Lower leg skin (tissue), 4 donors: ENCODE measurements around the gene PAPOLB. TPM values are rescaled to one million over a fixed set of nuclear protein-coding genes. Genes with fewer than 3 reads are reported as not detected.
A peak's percentile ranks its signal among the peaks of the same experiment; 100 is the strongest.

Experiments
- DNase-seq, 2 donors: peaks; one replicate each; pipeline ENCODE4 v3.0.0-alpha.2; 2019; ENCODE audit warnings: low spot score in 2 of 2
- H3K4me3 ChIP-seq: fragments of 200-600 bp; sonication (generic); 2 replicates; pipeline ENCODE4 v1.5.1; 2017; ENCODE audit warnings: mild to moderate bottlenecking, low read depth; ENCODE audit not compliant: poor library complexity, severe bottlenecking
- POLR2A ChIP-seq, 2 donors: fragments of 450-650 bp; IDR thresholded peaks; one replicate each; pipeline ENCODE4 v1.6.1; 2016 to 2017; ENCODE audit warnings: antibody characterized with exemption in 2 of 2, mild to moderate bottlenecking in 1 of 2, moderate library complexity in 1 of 2
- WGBS, 2 donors: methylation state at CpG; one replicate each; pipeline ENCODE4 v1.1.5; 2018; 5-methylcytosine and 5-hydroxymethylcytosine counted together
- intact Hi-C: fragments of 100-400 bp; cut with DNase I; formaldehyde crosslinking; loops from one replicate; pipeline ENCODE4 v1.15.0; 2023; ENCODE audit warnings: low total_unique reads
- total RNA-seq, 4 donors: library from RNA; depleted of rRNA; stranded (reverse); fragments of >200 nt; gene quantifications; one replicate each; pipeline ENCODE4 v1.1.0, GENCODE V29; 2016
- TF ChIP-seq, protein P1 (sequence below), 3 donors: fragments of 450-650 bp; IDR thresholded peaks; one replicate each; pipeline ENCODE4 v1.5.1; 2016; ENCODE audit warnings: antibody characterized with exemption in 3 of 3, mild to moderate bottlenecking in 3 of 3, moderate library complexity in 2 of 3

PAPOLB gene
- total RNA-seq, 4 donors from 2014 or later: 0.08 TPM; not detected in 3

DNA sequence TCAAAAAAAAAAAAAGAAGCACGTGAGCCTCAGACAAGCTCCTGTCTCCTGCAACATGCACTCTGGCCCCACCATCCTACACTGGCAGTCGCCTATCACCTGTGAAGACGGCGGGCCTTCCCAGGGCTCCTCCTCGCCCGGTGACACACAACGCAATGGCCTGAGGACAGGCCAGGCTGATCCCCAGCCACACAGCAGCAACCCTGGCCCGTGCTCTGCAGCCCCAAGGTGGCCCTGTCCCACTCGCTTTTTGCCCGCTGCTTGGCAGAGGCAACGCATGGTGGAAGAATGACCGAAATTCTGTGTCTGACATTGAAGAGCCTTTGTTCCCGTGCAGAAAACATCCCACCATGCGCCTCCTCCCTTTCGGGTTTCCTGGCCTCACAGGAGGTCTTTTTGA, 13.6 kb upstream of the PAPOLB start:
- TF ChIP-seq, protein P1, sequence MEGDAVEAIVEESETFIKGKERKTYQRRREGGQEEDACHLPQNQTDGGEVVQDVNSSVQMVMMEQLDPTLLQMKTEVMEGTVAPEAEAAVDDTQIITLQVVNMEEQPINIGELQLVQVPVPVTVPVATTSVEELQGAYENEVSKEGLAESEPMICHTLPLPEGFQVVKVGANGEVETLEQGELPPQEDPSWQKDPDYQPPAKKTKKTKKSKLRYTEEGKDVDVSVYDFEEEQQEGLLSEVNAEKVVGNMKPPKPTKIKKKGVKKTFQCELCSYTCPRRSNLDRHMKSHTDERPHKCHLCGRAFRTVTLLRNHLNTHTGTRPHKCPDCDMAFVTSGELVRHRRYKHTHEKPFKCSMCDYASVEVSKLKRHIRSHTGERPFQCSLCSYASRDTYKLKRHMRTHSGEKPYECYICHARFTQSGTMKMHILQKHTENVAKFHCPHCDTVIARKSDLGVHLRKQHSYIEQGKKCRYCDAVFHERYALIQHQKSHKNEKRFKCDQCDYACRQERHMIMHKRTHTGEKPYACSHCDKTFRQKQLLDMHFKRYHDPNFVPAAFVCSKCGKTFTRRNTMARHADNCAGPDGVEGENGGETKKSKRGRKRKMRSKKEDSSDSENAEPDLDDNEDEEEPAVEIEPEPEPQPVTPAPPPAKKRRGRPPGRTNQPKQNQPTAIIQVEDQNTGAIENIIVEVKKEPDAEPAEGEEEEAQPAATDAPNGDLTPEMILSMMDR (IDR thresholded peaks at IDR 0.05): no peak
- TF ChIP-seq POLR2A (IDR thresholded peaks at IDR 0.05): no peak
- 95 to 98% methylated on average over 15 of the region's 15 CpGs for WGBS, 2 donors

DNA sequence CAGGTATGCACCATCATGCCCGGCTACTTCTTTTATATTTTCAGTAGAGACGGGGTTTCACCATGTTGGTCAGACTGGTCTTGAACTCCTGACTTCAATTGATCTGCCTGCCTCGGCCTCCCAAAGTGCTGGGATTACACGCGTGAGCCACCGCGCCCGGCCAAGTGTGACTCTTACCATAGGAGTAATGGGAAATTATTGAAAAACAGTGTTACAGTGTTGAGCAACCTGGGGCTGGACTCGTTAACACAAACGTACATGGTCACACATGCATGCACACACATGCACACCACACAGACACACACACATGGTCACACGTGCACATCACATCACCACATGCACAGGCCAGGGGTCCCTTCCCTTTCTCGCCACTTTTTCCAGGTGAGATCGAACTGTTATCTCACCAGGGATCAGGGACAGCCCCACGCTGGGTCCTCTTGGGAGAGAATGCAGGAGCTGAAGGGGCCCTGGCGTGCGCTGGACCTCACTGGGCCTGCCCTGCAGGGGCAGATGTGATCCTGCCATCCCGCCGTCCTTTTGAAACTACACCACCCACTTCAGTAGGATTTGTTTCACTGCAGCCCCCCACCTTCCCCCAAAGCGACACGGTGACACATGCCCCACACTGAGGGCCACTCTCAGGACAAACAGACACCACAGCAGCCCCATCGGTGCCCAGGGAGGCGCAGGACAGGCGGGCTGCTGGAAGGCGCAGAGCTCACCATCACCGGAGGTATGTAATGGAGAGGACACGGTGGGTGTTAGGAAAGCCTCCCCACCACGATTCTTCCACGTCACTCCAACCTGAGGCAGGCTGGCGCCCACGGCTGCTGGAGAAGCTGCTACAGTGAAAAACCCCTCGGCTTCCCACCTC, 11.5 kb upstream of the PAPOLB start:
- no peak overlapping the region for H3K4me3 ChIP-seq
- no peak for DNase-seq
- no peak for TF ChIP-seq POLR2A (IDR thresholded peaks at IDR 0.05)
- TF ChIP-seq, protein P1 (IDR thresholded peaks at IDR 0.05): no peak
- WGBS, 2 donors: 87 to 90% methylated on average over 31 of the region's 31 CpGs
- intact Hi-C loops: no loop called here

More for the DNA sequence above, 13.6 kb upstream of the PAPOLB start:
- no peak for DNase-seq
- H3K4me3 ChIP-seq: no peak overlapping the region
- intact Hi-C loops: no loop called here

DNA sequence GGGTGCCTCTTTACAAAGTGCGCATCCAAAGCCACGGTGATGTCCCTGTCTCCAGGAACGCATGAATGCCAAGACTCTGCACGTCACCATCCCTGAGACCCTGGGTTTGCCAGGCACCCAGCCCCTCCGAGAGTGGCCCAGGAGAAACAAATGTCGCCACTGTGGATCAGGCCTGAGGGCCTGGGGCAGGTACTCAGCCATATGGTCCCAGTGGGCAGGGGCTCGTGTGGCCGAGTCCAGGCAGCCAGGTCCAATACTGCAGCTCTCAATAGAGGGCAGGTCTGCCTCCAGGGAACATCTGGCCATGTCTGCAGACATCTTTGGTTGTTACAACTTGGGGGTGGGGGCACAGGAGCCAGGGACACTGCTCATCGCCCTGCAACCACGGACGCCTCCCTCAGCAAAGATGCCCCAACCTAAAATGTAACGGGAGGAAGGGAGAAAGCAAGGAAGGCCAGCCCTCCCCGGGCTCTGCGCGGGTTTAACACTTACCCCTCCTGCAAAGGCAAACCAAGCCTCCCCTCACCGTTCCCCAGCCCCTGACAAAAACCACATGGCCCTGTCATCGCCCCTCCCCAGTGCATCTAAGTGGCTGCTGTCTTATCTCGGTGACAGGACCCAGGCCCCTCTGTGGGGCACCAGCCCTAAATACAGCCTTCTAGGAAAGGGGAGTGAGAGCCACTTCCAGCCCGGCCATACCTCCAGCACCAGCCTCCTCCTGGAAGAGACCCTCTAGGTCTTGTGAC, 10.3 kb upstream of the PAPOLB start:
- no peak for DNase-seq
- TF ChIP-seq, protein P1 (IDR thresholded peaks at IDR 0.05): no peak
- TF ChIP-seq POLR2A (IDR thresholded peaks at IDR 0.05): no peak
- 78 to 80% methylated on average over 19 of the region's 19 CpGs for WGBS, 2 donors
- no peak overlapping the region for H3K4me3 ChIP-seq
- intact Hi-C loops: no loop called here

DNA sequence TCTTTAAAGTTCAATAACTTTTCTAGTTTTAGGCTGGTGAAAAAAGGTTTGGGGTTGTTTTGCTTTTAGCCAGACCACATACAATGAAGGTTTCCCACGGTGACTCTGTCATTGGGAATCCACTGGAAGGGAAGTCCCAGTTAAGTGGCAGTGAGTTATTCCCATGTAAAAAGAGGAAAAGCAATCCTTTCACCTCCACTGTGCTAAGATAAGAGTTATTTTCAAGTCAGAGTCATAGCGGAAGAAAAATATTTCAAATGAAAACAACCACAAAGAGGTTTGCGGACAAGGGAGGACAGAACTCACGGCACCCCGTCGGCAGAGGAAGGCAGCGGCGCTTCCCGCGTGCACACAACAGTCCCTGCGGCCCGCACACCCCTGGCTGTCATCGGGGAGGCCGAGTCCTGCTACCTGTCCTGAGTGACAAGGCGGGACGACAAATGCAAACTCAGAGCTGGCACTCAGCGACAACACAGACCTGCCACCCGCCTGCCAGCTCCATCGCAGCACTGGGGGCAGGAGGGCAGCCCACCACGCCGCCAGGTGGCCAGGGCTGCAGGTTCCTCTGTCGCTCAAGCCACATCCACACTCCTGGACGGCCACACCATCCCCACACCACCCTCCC, 9.3 kb upstream of the PAPOLB start:
- H3K4me3 ChIP-seq: no peak overlapping the region
- 73 to 85% methylated on average over 19 to 21 of the region's 23 CpGs for WGBS, 2 donors
- intact Hi-C loops: no loop called here
- peak in 1 of 2 donors; percentile 70 for DNase-seq
- TF ChIP-seq, protein P1 (IDR thresholded peaks at IDR 0.05): no peak
- no peak for TF ChIP-seq POLR2A (IDR thresholded peaks at IDR 0.05)

DNA sequence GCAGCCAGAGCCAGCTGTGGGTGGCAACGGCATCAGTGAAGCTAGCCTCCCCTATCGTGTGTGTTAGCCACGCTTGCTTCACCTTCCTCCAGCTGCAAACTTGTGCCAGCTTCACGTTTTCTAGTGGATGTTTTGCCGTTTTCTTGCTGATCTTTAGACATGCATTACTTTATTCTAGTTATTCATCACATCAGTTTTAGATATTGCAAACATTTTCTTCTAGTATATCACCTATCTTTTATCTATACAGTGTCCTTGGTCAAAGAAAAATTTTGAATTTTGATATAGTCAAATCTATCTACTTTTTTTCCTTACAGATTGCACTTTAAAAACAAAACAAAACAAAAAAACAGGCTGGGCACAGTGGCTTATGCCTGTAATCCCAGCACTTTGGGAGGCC, 6.7 kb upstream of the PAPOLB start:
- TF ChIP-seq POLR2A (IDR thresholded peaks at IDR 0.05): no peak
- TF ChIP-seq, protein P1 (IDR thresholded peaks at IDR 0.05): no peak
- H3K4me3 ChIP-seq: no peak overlapping the region
- 93 to 95% methylated on average over 5 of the region's 5 CpGs for WGBS, 2 donors
- intact Hi-C loops: no loop called here
- no peak for DNase-seq
